Renal cortex interstitium (tissue), 11 donors: ENCODE data around the gene POLE. TPM values are rescaled to one million over a fixed set of nuclear protein-coding genes. Genes with fewer than 3 reads are reported as not detected.
A peak's percentile ranks its signal among the peaks of the same experiment; 100 is the strongest.
"Not testable (repeated sequence)": the region's sequence is repeated elsewhere in the genome, so short reads cannot be mapped to it uniquely, and the experiment has no call there.

Experiments
- DNase-seq, 11 donors: peaks; one replicate each; pipeline ENCODE4 v3.0.0-alpha.2; 2013; ENCODE audit warnings: low read depth in 9 of 11, low spot score in 4 of 11; ENCODE audit errors: extremely low read depth in 1 of 11
- polyA plus RNA-seq, 3 donors: library from polyadenylated mRNA; unstranded; fragments of 120-200 nt; gene quantifications; one replicate each; pipeline ENCODE4 v1.2.1, GENCODE V29; 2013; ENCODE audit not compliant: insufficient read length in 3 of 3

Gene POLE
- polyA plus RNA-seq, 3 donors, result 55.5 to 59.3 (median 58.9) TPM

DNA sequence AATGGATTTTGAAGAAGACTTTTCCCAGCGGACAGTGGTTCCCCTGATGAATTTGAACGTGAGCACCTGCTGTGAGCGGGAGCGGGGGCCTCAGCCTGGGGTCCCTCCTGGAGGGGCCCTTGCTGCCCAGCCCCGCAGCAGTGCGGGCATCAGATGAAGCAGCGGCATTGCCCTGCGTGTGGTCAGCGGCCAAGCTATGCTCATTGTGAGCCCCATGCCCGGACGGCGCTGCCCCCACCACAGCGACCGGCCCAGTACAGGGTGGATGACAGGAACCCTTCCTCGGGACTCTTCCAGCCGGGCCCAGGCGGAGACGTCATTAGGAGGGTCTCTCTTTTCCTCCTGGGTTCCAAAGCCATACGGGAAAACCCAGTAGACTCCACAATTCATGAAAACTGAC, 80.2 kb downstream of the POLE start:
- no peak for DNase-seq

DNA sequence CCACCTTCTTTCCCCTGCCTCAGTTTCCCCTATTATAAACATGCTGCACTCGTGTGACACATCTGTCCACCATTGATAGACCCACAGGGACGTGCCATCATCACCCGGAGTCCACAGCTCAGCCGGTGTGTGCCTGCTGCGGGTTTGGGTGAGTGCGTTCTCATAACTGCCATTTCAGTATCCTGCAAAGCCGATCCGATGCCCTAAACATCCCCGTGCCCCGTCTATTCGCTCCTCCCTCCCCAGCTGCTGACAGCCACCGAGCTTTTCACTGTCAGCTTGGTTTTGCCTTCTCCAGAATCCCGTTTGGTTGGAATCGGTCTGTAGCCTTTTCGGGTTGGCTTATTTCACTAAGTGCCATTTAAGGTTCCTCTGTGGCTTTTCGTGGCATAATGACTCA, 80.7 kb downstream of the POLE start:
- DNase-seq, result no peak

DNA sequence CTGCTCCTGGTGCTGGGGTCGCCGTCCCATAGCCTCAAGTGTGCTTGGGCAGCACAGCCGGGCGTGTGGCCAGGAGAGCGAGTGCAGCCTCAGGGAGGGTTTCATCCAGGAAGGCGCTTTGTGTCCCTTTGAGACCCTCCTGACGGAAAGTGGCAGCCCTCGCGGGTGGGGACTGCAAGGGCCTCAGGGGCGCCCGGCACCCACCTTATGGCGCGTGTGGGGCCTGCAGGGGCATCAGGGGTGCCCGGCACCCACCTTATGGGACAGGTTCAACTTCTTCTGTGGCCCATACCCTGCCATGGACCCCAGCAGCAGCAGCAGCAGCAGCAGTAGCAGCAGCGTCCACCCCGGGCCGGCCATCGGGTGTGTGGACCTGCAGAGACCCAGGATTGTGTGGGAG, 81.2 kb downstream of the POLE start:
- no peak for DNase-seq

- no peak for DNase-seq
Measured at GRCh38 chr12:132604668-132605441, 82.3 kb downstream of the POLE start.

DNA sequence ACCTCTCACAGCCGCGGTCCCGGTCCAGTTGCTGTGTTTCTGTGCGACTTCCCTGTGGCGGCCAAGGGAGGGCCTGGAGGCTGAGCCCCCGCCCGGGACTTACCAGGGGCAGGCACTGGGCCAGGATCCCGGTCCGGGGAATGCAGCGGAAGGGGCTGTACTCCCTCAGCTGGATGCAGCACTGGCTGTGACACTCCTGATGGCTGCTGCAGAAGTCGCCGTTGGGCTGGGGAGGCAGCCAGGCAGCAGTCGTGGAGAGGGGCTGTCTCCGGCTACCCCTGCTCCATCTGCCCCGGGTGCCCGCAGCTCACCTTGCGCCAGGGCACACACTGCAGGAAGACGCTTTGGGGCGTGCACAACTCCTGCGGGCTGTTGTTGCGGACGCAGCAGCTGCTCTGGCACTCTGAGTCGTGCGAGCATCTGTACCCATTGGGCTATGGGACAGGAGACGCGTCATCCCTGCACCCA, 83.0 kb downstream of the POLE start:
- DNase-seq, result peak in 1 of 11 donors; percentile 64

DNA sequence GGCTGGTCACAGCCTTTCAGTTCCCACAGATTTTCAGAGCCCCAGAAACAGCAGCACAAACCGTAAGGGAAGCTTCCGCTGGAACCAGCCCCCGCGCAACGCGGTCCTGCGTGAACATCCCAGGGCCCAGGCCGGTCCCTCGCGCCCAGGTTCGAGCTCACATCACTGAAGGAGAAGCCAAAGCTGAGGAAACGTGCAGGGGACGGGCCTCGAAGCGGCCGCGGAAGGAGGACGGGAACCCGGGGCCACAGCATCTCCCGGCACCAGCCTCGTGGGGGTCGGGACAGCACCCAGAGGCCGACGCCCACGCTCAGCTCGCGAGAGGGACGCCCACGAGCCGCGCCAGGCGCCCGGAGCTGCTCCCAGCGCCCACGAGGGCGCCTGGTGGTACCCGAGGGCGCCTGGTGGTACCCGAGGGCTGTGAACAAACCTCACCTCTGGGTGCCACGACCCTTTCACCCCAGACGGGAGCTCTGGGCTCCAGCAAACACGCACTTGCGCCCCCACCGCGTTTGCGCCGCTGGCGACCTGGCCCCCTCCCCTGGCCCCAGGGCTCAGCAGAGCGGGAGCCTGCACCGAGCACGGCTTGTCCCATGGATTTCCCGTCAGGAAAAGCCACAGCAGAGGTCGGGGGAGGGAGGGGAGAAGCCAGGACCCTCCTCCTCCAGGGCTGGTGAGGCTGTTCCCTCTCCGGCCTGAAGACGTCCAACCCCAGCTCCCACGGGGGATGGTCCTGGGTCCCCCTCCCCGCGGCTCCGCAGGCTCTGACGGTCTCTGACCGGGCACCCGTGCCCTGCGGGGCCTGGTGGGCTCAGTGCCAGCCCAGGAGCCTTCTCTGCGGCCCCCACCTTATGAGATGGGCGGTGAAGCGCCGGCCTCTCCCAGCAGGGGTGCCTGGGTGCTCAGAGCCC, 83.6 kb downstream of the POLE start:
- no peak for DNase-seq

DNA sequence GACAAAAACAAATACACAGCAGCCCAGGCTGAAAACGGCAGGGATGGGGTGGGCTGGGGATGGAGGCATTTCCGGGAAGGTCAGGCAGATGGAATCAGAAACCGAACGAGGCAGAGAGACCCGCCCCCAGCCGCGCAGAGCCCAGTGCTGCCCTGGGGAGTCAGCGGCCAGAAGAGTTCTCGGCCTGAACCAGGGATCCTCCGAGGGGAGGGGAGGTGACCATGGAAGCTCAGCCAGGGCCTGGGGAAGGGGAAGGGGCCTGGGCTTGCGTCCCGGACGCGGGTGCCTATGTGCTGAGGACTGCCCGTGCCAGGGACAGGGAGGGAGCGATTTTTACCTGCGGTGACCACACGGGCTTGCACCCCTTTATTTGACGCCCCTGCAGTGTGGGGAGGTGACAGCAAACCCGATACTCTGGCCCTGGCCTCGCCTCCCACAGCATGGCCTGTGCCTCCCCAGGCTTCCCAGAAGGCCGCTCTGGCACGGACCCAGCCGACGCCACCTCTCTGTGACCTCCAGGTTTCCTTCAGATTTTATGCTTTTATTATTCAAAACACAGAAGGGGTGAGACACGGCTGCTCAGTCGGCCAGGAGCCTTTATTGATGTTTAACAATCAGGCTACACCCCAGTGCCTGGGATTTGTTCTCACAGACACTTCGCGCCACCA, 84.4 kb downstream of the POLE start:
- peak in 1 of 11 donors; percentile 63 for DNase-seq

- no peak for DNase-seq
Measured at GRCh38 chr12:132601171-132601883, 85.8 kb downstream of the POLE start.

- DNase-seq, result peak in 3 of 11 donors; percentile 68 to 78 (median 72)
Measured at GRCh38 chr12:132600048-132601032, 86.8 kb downstream of the POLE start.

DNA sequence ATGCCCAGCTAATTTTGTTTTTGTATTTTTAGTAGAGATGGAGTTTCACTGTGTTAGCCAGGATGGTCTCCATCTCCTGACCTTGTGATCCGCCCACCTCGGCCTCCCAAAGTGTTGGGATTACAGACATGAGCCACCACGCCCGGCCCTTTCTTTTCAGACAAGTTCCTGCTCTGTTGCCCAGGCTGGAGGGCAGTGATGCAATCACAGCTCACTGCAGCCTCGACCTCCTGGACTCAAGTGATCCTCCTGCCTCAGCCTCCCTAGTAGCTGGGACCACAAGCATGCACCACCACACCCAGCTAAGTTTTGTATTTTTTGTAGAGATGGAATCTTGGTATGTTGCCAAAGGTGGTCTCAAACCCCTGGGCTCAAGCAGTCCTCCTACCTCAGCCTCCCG, 87.6 kb downstream of the POLE start:
- DNase-seq, result not testable (repeated sequence)

DNA sequence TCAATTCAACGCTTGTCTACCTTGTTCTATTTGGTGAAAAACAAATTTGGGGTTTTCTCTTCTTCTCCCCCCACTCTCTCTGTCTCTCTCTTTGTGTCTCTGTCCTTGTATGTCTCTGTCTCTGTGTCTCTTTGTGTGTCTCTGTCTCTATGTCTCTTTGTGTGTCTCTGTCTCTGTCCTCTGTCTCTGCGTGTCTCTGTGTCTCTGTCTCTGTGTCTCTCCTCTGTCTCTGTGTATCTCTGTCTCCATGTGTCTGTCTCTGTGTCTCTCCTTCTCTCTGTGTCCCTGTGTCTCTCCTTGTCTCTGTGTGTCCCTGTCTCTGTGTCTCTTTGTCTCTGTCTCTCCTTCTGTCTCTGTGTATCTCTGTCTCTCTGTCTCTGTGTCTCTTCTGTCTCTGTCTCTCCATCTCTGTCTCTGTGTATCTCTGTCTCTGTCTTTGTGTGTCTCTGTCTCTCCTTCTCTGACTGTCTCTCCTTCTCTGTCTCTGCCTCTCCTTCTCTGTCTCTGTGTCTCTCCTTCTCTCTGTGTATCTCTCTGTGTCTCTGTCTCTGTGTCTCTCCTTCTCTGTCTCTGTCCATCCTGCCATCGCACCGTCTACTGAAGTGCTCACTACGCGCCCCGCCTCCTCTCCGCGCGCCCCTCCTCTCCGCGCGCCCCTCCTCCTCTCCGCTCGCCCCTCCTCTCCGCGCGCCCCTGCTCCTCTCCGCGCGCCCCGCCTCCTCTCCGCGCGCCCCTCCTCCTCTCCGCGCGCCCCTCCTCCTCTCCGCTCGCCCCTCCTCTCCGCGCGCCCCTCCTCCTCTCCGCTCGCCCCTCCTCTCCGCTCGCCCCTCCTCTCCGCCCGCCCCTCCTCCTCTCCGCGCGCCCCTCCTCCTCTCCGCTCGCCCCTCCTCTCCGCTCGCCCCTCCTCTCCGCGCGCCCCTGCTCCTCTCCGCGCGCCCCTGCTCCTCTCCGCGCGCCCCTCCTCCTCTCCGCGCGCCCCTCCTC, 89.5 kb downstream of the POLE start:
- peak in 3 of 11 donors; percentile 51 to 81 (median 70) for DNase-seq

- DNase-seq, result no peak
Measured at GRCh38 chr12:132596016-132596415, 91.1 kb downstream of the POLE start.

GRCh38 chr12:132595183-132595582, 92.0 kb downstream of the POLE start:
- no peak for DNase-seq

GRCh38 chr12:132593938-132594358, 93.2 kb downstream of the POLE start:
- DNase-seq, result peak in 9 of 11 donors; percentile 88 to 96 (median 92)

GRCh38 chr12:132593521-132593920, 93.6 kb downstream of the POLE start:
- no peak for DNase-seq

DNA sequence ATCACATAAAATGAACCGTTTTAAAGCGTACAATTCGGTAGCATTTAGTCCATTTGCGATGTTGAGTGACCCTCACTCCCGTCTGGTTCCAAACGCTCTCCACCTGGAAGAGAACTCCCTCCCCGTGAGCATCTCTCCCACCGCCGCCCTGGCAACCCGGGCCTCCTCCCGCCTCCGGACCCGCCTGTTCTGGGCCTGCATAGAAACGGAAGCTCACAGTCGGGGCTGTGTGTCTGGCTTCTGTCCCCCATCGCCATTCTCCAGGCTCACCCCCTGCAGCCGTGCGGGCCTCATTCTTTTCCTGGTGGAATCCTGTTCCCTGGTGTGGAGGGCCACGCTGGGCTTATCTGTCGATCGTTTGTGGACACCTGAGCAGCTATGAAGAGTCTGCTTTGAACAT, 94.1 kb downstream of the POLE start:
- DNase-seq, result no peak
